HG02763 (cell line): ENCODE measurements around the gene AFF3.
"Not testable (repeated sequence)": the region's sequence is repeated elsewhere in the genome, so short reads cannot be mapped to it uniquely, and the experiment has no call there.

ENCODE experiments used
- ATAC-seq: cut with Tn5 transposase; IDR thresholded peaks from one replicate; pipeline ENCODE4 v1.9.1; 2021; ENCODE audit warnings: mild to moderate bottlenecking, moderate library complexity; ENCODE audit not compliant: unreplicated experiment

Gene AFF3

GRCh38 chr2:99520813-99521212, 621.6 kb downstream of the AFF3 start:
- ATAC-seq = no peak

- ATAC-seq = no peak
These were observed 622.2 kb downstream of the AFF3 start for GRCh38 chr2:99520195-99520594.

DNA sequence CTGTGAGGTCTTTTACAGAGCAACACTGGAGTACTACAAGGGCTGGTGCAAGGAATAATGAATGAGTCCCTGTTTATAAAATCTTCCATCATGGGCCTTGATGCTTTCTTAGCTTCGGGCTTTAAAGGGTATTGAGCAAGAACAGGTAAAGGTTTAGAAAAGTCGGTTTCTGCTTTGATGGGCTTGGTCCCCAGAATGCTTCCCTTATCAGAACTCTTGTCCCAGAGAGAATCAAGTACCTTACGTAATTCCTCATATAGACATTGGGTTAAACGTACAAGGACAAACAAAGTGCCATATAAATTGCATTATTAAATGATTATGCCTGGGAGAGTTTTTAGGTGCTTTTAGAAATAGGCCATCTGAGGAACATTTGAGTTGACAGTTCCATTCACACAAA, 628.0 kb downstream of the AFF3 start:
- no peak for ATAC-seq

DNA sequence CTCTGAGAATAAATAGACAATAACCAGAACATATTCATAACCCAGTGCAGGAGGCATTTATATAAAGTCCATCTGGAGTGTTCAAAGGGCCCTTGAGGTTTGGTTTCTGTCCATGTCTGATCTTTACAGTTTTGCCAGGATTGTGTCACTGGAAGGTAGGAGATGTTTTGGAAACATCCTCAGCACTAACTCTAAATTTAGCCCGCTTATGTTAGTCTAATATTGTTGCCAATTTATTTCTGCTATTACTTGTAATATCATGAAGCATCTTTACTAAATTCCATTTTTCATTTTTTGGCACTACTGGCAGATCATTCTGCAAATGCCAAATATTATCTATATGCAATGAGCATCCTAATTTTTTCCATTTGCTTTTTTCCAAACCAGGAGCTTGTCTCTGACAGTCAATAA, 630.2 kb downstream of the AFF3 start:
- ATAC-seq = no peak

DNA sequence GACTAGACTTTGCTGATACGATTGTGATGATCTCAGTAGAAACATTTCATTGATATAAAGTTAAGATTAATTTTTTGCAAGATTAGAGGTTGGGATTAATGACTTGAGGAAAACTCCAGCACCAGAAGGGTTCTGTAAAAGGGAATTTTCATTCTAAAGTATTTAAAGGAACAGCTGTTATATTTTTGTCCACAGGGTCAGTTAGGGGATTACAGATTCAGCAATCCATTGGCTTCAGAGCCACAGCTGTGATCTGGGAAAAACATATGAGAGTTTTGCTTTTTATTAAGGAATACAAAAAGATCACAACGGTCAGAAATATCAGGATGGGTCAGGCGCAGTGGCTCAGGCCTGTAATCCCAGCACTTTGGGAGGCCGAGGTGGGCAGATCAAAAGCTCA, 633.0 kb downstream of the AFF3 start:
- no peak for ATAC-seq

GRCh38 chr2:99507937-99508818, 634.2 kb downstream of the AFF3 start:
- no peak for ATAC-seq

- no peak for ATAC-seq
These were observed 637.4 kb downstream of the AFF3 start for GRCh38 chr2:99504844-99505584.

DNA sequence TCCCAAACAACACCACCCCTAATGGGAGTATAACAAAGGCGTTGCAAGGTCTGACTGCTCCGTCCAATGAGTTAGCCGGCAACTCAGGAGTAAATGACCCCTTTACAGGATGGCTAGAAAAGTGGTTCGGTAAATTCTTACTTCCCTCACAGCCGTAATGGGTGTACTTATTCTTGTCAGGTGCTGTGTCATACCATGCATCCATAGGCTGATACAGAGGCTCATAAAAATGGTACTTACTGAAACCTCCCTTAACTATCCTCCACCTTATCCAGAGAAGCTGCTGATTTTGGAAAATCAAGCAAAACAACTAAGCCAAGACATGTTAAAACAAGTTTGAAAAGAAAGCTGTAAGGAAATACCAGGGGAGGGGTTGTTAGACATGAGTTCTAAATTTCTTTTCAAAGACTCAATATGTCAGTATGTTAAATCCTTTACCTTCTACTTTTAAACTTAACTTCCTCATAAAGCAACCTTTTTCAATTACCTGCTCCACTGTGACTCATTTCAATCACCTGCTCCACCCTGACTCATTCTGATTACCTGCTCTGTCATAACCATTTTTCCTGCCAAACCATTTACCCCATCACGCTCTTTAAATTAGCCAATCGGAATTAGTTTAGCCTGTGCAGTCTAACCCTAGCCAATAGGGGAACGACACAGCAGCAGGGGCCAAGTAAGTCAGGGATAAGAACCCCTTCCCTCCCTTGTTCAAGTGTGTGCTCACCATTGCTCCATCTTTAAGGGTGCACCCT, 638.6 kb downstream of the AFF3 start:
- ATAC-seq = not testable (repeated sequence)

GRCh38 chr2:99496021-99496420, 646.4 kb downstream of the AFF3 start:
- no peak for ATAC-seq
